HG03442 (cell line): Measurements from ENCODE around the gene TMPRSS4.
"Not testable (repeated sequence)": the region's sequence is repeated elsewhere in the genome, so short reads cannot be mapped to it uniquely, and the experiment has no call there.

ENCODE experiments used
- ATAC-seq: cut with Tn5 transposase; IDR thresholded peaks from one replicate; pipeline ENCODE4 v1.9.1; 2021; ENCODE audit warnings: mild to moderate bottlenecking, moderate library complexity; ENCODE audit not compliant: unreplicated experiment

TMPRSS4 gene

DNA sequence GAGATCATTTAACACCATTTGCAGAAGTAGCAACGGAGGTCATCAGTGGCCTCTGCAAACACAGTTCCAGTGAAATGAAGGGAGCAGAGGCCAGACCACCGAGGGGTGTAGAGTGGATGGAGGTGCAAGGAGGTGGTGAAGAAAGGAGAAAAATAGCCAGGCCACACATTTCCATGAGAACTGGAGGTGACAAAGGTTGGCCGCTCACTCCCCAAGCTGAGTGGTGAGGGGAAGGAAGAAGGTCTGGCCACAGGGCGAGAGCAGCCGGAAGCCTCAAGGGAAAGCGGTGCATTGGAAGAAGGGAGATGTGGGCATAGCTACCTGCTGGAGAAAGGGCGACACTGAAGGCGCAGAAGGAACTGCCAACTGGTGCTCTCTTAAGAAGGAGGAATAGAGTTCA lies 20.1 kb upstream of the TMPRSS4 start:
- no peak for ATAC-seq

DNA sequence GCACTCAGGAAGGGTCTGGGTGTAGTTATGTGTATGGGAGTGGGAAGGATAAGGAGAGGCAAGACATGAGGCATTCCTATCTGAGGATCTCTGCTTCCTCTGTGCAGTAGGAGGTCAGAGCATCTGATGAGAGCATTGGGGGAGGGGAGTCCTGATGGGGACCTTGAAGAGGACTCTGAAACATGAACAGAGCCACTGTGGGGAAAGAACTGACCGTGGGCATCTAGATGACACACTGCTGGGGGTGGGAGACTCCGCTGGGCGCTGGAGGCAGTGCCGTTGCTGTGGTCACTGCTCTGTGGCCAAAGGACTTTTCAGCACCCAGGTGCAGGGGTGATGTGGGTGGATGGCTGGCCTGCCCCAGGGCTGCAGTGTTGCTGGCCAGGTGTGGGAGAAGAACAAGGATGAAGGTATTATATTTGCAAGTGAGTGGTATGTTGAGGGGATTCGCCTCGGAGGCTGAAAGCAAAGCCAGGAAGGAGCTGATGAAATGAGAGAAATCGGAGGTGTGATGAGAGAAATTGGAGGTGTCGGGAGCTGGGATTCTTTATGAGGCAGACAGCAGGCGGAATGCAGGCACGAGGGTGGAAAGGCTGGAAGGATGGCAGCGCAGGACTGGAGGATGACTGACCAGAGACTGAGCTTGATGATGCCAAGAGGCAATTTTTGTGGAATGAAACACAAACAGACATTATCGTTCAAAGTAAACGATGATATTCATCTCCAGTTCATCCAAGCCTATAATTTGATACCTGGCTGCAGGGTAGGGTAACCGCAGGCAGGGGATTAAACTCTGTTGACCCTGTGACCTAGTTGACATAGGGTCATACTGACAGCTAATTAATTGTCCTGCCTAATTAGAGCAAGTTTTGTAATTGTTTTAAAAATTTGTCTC lies 19.4 kb upstream of the TMPRSS4 start:
- ATAC-seq: no peak

DNA sequence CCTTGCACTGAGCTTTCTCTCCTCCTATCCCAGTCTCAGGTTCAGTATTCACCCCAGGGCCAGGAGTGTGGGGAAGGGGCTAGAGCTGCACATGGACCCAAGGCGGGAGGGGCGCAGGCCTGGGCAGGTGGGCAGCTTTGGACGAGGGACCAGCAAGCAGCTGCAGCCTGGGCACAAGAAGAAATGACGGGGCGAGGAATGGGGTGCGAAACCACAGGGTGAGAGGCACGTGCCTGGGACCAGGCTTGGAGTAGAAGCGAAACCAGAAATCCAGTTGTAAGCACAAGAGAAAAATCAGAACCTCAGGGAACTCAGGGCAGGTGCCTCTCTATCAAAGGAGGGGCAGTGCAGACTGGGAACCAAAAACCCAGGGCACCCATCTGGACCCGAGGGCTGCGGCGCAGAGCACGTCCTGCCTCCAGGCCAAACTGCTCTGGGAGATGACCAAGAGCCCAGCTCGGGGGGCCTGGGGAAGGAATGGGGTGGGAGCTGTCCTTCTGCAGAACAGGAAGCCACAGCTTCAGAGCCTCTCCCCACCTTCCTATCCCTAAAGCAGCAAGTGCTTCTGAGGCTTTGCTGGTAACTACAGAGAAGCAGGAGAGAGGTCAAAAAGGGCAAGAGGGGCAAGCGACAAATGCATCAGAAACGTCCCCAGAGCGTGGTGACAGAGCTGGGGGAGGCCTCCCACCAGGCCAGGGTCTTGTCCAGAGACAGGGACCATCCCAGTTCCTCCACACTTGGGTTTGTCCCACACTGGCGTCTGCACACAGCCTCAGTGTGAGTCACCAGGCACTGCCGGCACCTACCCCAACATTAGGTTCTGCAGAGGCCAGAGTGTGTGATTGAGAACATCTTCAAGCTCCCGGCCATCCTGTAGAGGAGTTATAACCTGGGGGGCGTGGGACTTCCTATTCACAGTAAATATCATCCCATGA lies 18.3 kb upstream of the TMPRSS4 start:
- ATAC-seq: no peak

DNA sequence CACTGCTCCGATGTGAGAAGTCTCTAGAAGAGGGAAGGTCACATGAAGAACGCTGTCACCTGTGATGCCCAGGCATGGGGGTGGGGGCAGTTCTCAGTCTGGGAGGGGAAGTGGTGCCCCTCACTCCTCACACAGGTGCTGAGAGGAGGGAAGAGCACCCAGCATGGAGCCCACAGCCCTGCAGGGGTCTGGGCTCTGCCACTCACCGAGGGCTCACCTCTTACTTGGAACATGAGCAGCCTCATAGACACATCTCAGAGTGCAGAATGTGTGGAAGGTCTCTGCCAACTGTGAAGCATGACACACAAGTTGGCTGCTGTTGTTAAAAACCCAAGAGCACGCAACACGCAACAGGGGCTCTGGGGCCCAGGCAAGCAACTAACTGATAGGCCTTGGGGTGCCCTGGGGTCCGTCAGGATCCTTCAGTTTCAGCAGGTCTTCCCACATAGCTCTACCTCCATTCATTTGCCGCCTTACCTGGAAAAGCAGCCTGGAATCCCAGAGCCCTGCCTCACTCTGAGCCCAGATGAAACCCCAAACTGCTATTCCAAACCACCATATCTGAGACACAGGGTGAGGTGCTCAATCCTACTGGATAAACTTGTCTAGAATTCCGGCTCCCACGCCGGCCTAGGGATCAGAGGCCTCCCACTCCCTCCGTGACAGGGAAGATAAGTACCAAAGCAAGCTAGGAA lies 17.5 kb upstream of the TMPRSS4 start:
- ATAC-seq: no peak

DNA sequence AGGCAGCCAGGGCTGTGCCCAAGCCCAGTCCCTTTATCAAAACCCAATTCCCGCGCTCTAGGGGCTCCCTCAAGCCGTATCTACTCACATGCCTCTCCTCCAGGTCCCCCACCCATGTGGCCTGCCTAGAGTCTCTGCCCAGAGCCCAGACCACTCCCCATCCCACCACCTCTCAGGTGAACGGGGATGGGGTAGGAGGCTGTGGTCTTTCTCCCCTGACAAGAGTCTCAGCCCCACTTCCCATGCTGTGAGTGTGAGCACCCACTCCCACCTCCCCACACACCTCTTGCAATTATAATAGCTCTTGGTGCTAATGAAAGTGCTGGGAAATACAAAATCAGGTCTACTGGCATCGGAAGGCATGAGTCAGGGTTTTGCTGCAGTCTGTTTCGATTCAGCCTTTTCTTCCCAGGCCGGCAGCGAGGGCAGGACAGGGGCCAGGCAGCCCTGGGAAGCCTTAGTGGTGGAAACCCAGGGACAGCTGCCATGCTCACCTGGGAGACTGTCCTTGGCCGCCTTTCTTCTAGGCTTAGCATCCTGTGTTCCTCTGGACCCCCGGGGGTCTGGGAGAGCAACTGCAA lies 16.7 kb upstream of the TMPRSS4 start:
- no peak for ATAC-seq

DNA sequence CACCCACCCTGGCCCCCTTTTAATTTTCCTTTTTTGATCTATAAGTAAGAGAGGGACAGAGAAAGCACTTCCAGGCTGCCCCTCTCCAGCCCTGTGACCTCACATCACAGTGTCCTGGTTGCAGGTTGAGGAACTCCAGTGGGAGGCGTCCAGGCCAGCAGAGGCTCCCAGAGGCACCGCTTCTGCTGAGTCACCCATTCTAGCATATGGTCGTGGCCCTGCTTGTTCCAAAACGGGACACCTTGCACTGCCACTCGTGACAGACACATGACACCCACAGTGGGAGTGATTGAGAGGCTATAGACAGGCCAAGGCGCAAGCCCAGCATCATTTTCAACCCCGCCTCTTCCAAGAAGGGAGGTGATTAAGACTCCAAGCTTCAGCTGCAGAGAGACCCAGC lies 16.0 kb upstream of the TMPRSS4 start:
- no peak for ATAC-seq

DNA sequence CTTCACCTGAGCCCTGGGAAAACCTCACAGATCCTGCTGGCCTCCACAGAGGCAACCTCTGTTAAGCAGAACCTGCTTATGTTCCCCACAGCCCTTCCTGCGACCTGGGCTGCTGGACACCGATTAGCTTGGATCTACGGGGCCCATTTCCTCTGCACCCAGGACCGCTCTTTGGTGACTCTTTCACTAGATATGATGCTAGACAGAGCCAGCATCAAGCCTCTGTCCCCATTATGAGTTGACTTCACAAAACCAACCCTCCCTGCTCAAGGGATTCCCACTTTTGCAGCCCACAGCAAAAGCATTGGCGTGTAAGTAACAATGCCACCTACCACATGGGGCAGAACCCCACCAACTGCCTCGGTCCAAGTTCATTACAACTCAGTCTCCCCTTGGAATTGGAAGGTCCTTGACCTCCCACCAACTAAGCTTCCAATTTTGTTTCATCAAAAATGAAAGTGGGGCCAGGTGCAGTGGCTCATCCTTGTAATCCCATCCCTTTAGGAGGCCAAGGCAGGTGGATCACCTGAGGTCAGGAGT lies 15.2 kb upstream of the TMPRSS4 start:
- ATAC-seq: no peak

DNA sequence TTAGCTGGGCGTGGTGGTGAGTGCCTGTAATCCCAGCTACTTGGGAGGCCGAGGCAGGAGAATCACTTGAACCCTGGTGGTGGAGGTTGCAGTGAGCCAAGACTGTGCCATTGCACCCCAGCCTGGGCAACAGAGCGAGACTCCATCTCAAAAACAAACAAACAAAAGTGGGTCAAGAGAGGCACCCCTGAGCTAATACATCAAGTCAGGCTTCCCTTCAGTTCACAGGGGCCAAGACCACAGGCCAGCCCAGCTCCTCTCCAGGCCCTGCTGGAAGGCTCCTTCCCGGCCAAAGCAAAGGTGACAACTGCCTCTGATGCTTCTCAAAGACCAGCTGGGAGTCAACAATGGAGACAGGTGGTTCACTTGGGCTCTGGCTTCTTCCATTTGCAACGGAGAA lies 14.7 kb upstream of the TMPRSS4 start:
- not testable (repeated sequence) for ATAC-seq

DNA sequence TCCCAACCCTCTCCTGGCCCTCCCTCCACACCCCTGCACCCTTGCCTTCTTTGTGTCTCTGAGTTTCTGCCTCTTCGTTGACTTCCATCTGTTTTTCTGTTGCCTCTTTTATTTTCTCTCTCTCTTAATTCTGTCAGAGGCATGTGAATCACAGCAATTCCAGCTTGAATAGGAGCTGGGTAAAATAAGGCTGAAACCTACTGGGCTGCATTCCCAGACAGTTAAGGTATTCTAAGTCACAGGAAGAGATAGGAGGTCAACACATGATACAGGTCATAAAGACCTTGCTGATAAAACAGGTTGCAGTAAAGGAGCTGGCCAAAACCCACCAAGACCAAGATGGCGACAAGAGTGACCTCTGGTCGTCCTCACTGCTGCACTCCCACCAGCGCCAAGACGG lies 14.2 kb upstream of the TMPRSS4 start:
- ATAC-seq: not testable (repeated sequence)

DNA sequence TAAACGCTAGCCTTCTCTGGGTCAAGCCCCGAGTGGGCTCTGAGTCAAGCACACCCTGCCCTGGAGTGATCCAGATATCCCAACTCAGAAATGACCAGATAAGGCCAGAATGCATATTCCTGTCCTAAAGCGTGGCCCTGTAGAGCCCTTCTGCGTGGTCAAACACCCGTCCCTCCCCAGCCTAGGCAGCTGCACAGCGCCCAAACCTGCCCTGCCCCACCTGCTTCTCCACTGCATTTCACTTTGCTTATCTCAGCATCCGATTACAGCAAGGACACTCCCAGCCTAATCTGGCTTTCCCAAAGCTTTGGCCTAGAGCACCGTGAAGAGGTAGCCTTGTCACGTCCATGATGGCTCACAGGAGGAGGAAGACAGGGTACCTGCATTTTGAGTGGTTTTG lies 11.9 kb upstream of the TMPRSS4 start:
- ATAC-seq: no peak

DNA sequence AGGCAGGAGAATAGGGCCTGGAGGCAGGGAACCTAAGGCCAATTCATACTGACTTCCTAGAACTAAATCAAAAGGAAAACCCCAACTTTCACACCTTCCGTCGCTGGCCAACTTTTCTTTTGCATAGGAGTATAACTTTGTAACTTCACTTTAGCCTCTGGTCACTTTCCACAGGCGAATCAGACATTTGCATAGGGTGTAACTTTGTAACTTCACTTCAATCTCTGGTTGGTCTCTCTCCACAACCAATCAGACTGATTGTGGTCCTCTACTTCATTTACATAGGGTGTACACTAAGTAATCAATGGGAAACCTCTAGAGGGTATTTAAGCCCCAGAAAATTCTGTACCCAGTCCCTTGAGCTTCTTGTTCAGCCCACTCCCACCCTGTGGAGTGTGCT lies 11.5 kb upstream of the TMPRSS4 start:
- ATAC-seq: no peak

DNA sequence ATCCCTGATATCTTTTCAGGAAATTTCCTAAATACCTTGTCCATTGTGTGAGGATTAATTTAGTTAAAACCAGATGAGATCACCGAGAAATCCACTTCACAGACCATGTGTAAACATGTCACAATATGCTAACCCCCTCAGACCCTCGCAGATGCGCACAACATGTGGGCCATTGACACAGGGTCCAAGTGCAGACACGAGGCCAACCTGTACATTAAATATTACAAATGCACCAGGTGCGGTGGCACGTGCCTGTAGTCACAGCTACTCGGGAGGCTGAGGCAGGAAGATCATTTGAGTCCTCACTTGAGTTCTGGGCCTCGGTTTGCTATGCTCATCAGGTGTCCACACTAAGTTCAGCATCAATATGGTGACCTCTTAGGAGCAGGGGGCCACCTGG lies 9.9 kb upstream of the TMPRSS4 start:
- ATAC-seq: no peak

DNA sequence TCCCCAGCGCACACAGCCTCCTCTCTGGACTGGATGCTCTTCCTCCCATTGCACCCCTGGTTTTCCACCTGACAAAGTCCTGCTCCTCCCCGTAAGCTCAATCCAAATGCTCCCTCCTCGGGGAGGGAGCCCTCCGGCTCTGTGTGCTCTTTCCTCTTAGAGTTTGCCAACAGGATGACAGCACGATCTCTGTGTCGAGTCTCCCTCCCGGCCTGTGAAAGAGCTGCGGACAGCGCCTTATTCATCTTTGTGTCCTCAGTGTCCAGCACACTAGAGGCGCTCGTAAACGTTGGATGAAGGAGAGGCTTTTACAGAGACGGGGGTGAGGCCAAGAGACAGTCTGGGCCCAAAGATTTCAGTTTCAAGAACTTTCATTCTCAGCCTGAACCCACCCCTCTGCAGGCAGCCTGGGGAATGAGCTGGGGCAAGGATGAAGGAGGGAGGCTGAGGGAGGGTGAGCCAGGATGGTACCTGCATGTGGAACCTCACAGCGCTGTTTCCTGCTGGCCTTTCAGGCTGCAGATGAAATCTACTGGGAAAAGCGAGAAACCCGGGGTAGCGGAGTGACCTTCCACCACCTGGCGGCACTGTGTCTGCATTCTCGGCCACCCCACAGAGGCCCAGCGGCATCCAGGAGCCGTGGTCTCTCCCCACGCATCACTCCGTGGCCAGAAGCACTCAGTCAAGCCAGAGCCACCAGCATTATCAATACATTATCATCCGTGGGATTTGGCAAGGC lies 8.5 kb upstream of the TMPRSS4 start:
- no peak for ATAC-seq

DNA sequence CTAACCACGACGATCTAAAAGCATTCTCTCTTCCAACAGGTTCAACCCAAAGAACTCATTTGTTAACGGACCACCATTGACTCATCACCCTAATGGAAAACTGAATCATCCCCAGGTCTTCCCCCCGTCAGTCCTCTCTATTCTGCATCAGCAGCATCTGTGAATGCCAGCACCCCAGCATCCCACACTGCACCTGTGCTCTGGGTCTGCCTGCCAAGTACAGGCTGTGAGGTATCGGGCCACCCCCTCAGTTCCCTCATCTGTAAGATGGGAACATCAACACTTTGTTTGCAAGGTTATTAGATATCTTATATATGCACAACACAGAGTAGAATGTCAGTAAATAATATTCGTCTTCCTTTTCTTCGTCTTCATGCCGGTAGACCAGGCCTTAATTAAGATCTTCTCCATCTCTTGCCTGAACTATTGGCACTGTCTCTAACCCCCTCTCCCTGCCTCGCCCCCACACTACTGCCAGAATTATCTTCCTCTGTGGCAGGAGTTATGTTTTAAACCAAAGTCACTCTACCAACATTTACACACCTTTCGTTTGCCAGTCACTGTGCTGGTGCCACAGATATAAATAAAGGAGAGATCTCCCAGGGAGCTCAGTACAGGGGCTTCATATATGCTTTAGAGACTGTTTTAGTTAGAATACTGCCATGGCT lies 7.8 kb upstream of the TMPRSS4 start:
- ATAC-seq: no peak

DNA sequence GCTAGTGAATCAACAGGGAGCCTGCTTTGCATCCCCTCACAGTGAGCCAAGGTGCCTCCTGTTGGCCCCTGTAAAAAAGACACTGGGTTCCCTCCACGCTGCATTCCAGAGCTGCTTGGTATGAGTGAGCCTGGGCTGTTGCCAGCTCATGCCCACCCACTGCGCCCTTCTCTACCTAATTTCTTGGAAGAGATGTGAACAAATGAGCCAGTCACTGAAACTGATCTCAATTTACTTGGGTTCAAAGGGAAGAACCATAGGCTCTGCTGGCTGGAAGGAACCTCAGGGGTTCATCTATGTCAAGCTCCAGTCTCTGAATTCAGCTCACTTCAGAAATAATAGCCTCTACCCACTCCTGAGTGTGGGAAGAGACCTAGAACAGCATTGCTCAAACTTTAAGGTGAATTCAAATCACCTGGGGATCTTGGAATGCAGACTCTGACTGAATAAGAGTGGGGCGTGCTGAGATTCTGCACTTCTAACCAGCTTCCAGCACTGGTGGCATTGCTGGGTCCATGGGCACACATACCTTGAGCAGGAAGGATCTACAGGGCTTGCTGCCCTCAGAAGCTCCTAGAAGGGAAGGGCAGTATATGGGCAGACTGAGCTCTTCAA lies 5.4 kb upstream of the TMPRSS4 start:
- ATAC-seq: no peak

DNA sequence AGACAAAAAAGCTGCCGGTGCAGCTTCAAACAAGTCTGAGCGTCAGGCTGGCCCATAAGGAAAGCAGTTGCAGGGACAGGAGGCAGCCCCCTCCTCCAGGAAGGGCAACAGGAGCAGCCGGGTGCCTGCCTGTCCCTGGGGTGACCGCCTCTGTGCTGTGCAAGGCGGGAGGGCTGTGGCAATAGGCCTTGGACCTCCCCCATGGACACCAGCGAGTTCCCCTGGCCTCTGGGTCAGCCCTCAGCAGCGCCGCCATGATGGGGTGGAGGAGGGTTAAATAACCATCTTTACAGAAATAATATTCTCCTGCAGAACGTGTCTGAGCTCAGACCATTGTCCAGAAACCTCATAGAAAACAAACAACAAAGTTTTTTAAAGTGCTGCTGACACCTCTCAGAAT lies 3.3 kb upstream of the TMPRSS4 start:
- no peak for ATAC-seq

DNA sequence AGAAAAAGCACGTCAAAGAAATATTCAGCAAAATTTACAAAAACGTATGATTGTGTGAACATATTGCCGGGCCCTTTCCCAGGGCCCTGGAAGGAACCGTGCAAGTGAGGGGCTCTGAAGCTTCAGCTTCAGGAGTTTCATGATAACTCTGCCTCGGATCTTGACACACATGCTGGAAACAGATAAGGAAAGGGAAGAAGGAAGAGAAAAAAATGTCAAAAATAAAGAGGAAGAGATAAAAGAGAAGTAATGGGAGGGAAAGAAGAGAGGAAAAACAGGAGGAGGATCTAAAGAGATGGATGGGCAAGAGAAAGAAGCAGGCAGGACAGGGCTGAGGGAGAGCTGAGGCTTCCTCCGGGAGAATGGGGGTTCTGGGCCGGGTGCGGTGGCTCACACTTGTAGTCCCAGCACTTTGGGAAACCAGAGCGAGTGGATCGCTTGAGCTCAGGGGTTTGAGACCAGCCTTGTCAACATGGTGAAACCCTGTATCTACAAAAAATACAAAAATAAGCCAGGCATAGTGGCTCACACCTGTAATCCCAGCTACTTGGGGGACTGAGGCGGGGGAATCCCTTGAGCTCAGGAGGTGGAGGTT lies 2.7 kb upstream of the TMPRSS4 start:
- ATAC-seq: no peak

DNA sequence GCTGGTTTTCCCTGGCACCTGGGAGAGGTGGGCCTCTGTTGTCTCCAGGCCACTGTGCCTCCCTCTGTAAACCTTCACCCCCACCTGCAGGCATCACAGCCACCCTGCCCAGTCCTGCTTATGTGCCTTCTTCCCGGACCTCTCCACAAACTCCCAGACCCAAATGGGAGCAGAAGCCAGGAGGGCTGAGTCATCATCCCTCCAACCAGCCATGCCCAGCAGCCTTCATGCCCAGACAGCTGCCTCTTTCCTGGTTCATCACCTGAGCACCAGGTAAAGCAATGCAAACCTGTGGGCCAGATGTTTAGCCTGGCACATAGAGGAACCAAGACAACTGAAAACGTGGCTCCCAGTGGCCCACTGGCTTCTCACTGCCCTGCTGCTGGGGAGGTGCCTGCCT lies 2.1 kb upstream of the TMPRSS4 start:
- no peak for ATAC-seq
